Activated B cell treated with CpG ODN at 0.5 μM for 24 hours (primary cell): Measurements from ENCODE around the gene GMEB1. TPM values are rescaled to one million over a fixed set of nuclear protein-coding genes. Genes with fewer than 3 reads are reported as not detected.
A peak's percentile ranks its signal among the peaks of the same experiment; 100 is the strongest.
"Not testable (repeated sequence)": the region's sequence is repeated elsewhere in the genome, so short reads cannot be mapped to it uniquely, and the experiment has no call there.

Experiments used
- ATAC-seq: fragments of 200-7000 bp; cut with Tn5 transposase; one replicate; pipeline ENCODE4 v1.10.0; 2021; ENCODE audit warnings: low read depth, mild to moderate bottlenecking, moderate library complexity
- CTCF ChIA-PET: fragments of 350-600 bp; sonication (Branson Sonifier 250); formaldehyde crosslinking; loops from one replicate; lab custom pipeline; 2021; ENCODE audit warnings: antibody characterized with exemption; lab: Charles Lee
- POLR2A ChIA-PET: fragments of 350-600 bp; sonication (Branson Sonifier 250); formaldehyde crosslinking; loops from one replicate; lab custom pipeline; 2021; ENCODE audit warnings: antibody characterized with exemption; lab: Charles Lee
- DNase-seq: peaks from one replicate; pipeline ENCODE4 v3.0.0; 2022
- H3K27ac Mint-ChIP-seq: one replicate; pipeline ENCODE4 v1.8.0; 2020; ENCODE audit warnings: mixed read lengths
- H3K27me3 Mint-ChIP-seq: one replicate; pipeline ENCODE4 v1.8.0; 2021; ENCODE audit warnings: mixed read lengths
- H3K36me3 Mint-ChIP-seq: one replicate; pipeline ENCODE4 v1.8.0; 2021; ENCODE audit warnings: low read depth, mixed read lengths
- H3K4me1 Mint-ChIP-seq: one replicate; pipeline ENCODE4 v1.8.0; 2021; ENCODE audit warnings: mixed read lengths
- H3K4me3 Mint-ChIP-seq: one replicate; pipeline ENCODE4 v1.8.0; 2020; ENCODE audit warnings: mild to moderate bottlenecking, mixed read lengths
- H3K9me3 Mint-ChIP-seq: one replicate; pipeline ENCODE4 v1.8.0; 2020; ENCODE audit warnings: mixed read lengths
- CTCF ChIP-seq: fragments of 200-600 bp; IDR thresholded peaks from one replicate; pipeline ENCODE4 v1.8.0; 2022; ENCODE audit warnings: antibody characterized with exemption, mild to moderate bottlenecking
- intact Hi-C: fragments of 100-400 bp; cut with micrococcal nuclease; formaldehyde crosslinking; loops from one replicate; pipeline ENCODE4 v1.15.1; 2024
- total RNA-seq: library from RNA; stranded (reverse); gene quantifications from 2 replicates; pipeline ENCODE4 v1.2.3, GENCODE V29; 2022

Gene GMEB1
- total RNA-seq, 1 donor from 2014 or later = 27.4 TPM

- ATAC-seq (peak; percentile 3), DNase-seq (no peak)
- no peaks in the 10 kb centered on the region for H3K27me3 Mint-ChIP-seq
- no peaks in the 10 kb centered on the region for H3K9me3 Mint-ChIP-seq
- H3K36me3 Mint-ChIP-seq = peaks cover 12% of the 10 kb centered on the region
- H3K4me1 Mint-ChIP-seq = peaks cover 42% of the 10 kb centered on the region
- peak overlapping the region; percentile 96 for H3K4me3 Mint-ChIP-seq
- TF ChIP-seq CTCF = no peak
- CTCF ChIA-PET = interaction anchor here (0.5 to 2.3 kb wide), 9 partner anchors 26 to 390 kb away, joined by 3 to 19 read pairs (median 3); partner anchors contain the start of genes GMEB1 and YTHDF2
- POLR2A ChIA-PET = interaction anchor here (0.8 to 5.6 kb wide), 25 partner anchors 13 to 540 kb away, joined by 3 to 154 read pairs (median 6); partner anchors contain the start of genes GMEB1, MED18, RCC1 and SRSF4
- intact Hi-C loops = loop anchor here (1.0 to 5.0 kb wide), 7 partner anchors 123 to 541 kb away; no protein-coding TSS in a partner anchor
- peak overlapping the region; percentile 97 for H3K27ac Mint-ChIP-seq
Observed at GRCh38 chr1:28642056-28642846, 26.3 kb upstream of the GMEB1 start.

GRCh38 chr1:28642847-28643635, 25.5 kb upstream of the GMEB1 start, which contains the start of gene TAF12:
TAF12 (minus strand) TSS chr1:28643067; CDS start chr1:28622081, 20,986 bp downstream.
- H3K27me3 Mint-ChIP-seq = no peaks in the 10 kb centered on the region
- peaks cover 15% of the 10 kb centered on the region for H3K36me3 Mint-ChIP-seq
- intact Hi-C loops = loop anchor here (1.0 to 5.0 kb wide), 13 partner anchors 26 to 540 kb away; partner anchors contain the start of genes SESN2 and YTHDF2
- H3K9me3 Mint-ChIP-seq = no peaks in the 10 kb centered on the region
- peak; percentile 80 for ATAC-seq
- CTCF ChIA-PET = interaction anchor here (0.9 to 2.3 kb wide), 8 partner anchors 26 to 389 kb away, joined by 3 to 19 read pairs (median 7); partner anchors contain the start of genes GMEB1 and YTHDF2
- peak within 1 kb of the TSS; percentile 96 for H3K4me3 Mint-ChIP-seq
- POLR2A ChIA-PET = interaction anchor here (0.5 to 5.6 kb wide), 47 partner anchors 9 to 1443 kb away, joined by 3 to 154 read pairs (median 5); partner anchors contain the start of genes ATP5IF1, EYA3, FAM76A and GMEB1
- peaks cover 50% of the 10 kb centered on the region for H3K4me1 Mint-ChIP-seq
- no peak for TF ChIP-seq CTCF
- peak; percentile 78 for DNase-seq
- H3K27ac Mint-ChIP-seq = peak within 1 kb of the TSS; percentile 97

GRCh38 chr1:28644494-28644893, 24.1 kb upstream of the GMEB1 start:
- no peaks in the 10 kb centered on the region for H3K27me3 Mint-ChIP-seq
- intact Hi-C loops = loop anchor here (5.0 kb wide), 1 partner anchor 397 kb away; no protein-coding TSS in a partner anchor
- ChIA-PET POLR2A (interaction anchor here (0.7 to 5.6 kb wide), 12 partner anchors 9 to 537 kb away, joined by 3 to 154 read pairs (median 22); partner anchors contain the start of genes GMEB1, MED18, RCC1 and SRSF4), CTCF (no interaction called here)
- peaks cover 20% of the 10 kb centered on the region for H3K36me3 Mint-ChIP-seq
- H3K4me1 Mint-ChIP-seq = peaks cover 61% of the 10 kb centered on the region
- peak overlapping the region; percentile 96 for H3K4me3 Mint-ChIP-seq
- H3K9me3 Mint-ChIP-seq = no peaks in the 10 kb centered on the region
- DNase-seq (no peak), ATAC-seq (no peak)
- no peak for TF ChIP-seq CTCF
- peak overlapping the region; percentile 97 for H3K27ac Mint-ChIP-seq

GRCh38 chr1:28645406-28645805, 23.2 kb upstream of the GMEB1 start:
- H3K27ac Mint-ChIP-seq, intact Hi-C loops, ATAC-seq, CTCF ChIA-PET, H3K4me3 Mint-ChIP-seq, DNase-seq, H3K27me3 Mint-ChIP-seq, H3K9me3 Mint-ChIP-seq: not testable (repeated sequence)
- peaks cover 60% of the 10 kb centered on the region for H3K4me1 Mint-ChIP-seq
- H3K36me3 Mint-ChIP-seq = peaks cover 20% of the 10 kb centered on the region
- POLR2A ChIA-PET = interaction anchor here (4.3 to 5.6 kb wide), 2 partner anchors 24 to 90 kb away, joined by 132 to 154 read pairs; partner anchors contain the start of genes GMEB1 and YTHDF2

- H3K9me3 Mint-ChIP-seq = no peaks in the 10 kb centered on the region
- peaks cover 20% of the 10 kb centered on the region for H3K36me3 Mint-ChIP-seq
- intact Hi-C loops = no loop called here
- no peak for TF ChIP-seq CTCF
- no peak for ATAC-seq
- H3K27ac Mint-ChIP-seq = peak overlapping the region; percentile 69
- H3K4me1 Mint-ChIP-seq = peaks cover 56% of the 10 kb centered on the region
- ChIA-PET CTCF (no interaction called here), POLR2A (interaction anchor here (0.6 to 4.3 kb wide), 4 partner anchors 10 to 90 kb away, joined by 3 to 287 read pairs (median 69); partner anchors contain the start of genes GMEB1 and YTHDF2)
- no peaks in the 10 kb centered on the region for H3K27me3 Mint-ChIP-seq
- DNase-seq = no peak
- H3K4me3 Mint-ChIP-seq = no peak overlapping the region
Observed at GRCh38 chr1:28646040-28646439, 22.5 kb upstream of the GMEB1 start.
